Glomerular visceral epithelial cell (primary cell): ENCODE results near the gene ATP7B.

Experiments
- DNase-seq: peaks from one replicate; pipeline ENCODE4 v3.0.0-alpha.2; 2016; ENCODE audit errors: extremely low spot score

The ATP7B gene

GRCh38 chr13:51950722-51951121 lies 60.5 kb downstream of the ATP7B start:
- no peak for DNase-seq

- no peak for DNase-seq
Observed at GRCh38 chr13:51946163-51946669, 65.0 kb downstream of the ATP7B start.

GRCh38 chr13:51945149-51945548 lies 66.1 kb downstream of the ATP7B start:
- DNase-seq = no peak

GRCh38 chr13:51944428-51944827 lies 66.8 kb downstream of the ATP7B start:
- DNase-seq = no peak

GRCh38 chr13:51943721-51944120 lies 67.5 kb downstream of the ATP7B start:
- no peak for DNase-seq

- no peak for DNase-seq
Observed at GRCh38 chr13:51942189-51942588, 69.1 kb downstream of the ATP7B start.

GRCh38 chr13:51938454-51938853 lies 72.8 kb downstream of the ATP7B start:
- no peak for DNase-seq

GRCh38 chr13:51937320-51938290 lies 73.6 kb downstream of the ATP7B start:
- no peak for DNase-seq

GRCh38 chr13:51935326-51936171 lies 75.7 kb downstream of the ATP7B start:
- DNase-seq = peak; percentile 30

- DNase-seq = no peak
Observed at GRCh38 chr13:51934461-51935087, 76.7 kb downstream of the ATP7B start.

- no peak for DNase-seq
Observed at GRCh38 chr13:51933466-51934058, 77.7 kb downstream of the ATP7B start.

- DNase-seq = no peak
Observed at GRCh38 chr13:51932231-51932630, 79.0 kb downstream of the ATP7B start.

GRCh38 chr13:51931606-51932005 lies 79.6 kb downstream of the ATP7B start:
- no peak for DNase-seq

- DNase-seq = no peak
Observed at GRCh38 chr13:51929699-51930098, 81.6 kb downstream of the ATP7B start.

- peak; percentile 43 for DNase-seq
Observed at GRCh38 chr13:51928231-51928630, 83.0 kb downstream of the ATP7B start.

- DNase-seq = no peak
Observed at GRCh38 chr13:51927129-51927528, 84.1 kb downstream of the ATP7B start.

- no peak for DNase-seq
Observed at GRCh38 chr13:51926528-51926885, 84.7 kb downstream of the ATP7B start.

GRCh38 chr13:51925865-51926527 lies 85.3 kb downstream of the ATP7B start:
- DNase-seq = no peak

- DNase-seq = no peak
Observed at GRCh38 chr13:51924756-51925544, 86.3 kb downstream of the ATP7B start.

GRCh38 chr13:51923983-51924539 lies 87.2 kb downstream of the ATP7B start:
- peak; percentile 3 for DNase-seq
